ENCODE results near the gene S100Z.

GRCh38 chr5:76927961-76928360, 78.1 kb downstream of the S100Z start:
- TF ChIP-seq CTCF (IDR thresholded peaks at IDR 0.05) = no peak
- no peak for TF ChIP-seq POLR2A (IDR thresholded peaks at IDR 0.05)

Measured in heart left ventricle (tissue), 13 donors.